ENCODE measurements around the gene KLC3.

KLC3 gene

DNA sequence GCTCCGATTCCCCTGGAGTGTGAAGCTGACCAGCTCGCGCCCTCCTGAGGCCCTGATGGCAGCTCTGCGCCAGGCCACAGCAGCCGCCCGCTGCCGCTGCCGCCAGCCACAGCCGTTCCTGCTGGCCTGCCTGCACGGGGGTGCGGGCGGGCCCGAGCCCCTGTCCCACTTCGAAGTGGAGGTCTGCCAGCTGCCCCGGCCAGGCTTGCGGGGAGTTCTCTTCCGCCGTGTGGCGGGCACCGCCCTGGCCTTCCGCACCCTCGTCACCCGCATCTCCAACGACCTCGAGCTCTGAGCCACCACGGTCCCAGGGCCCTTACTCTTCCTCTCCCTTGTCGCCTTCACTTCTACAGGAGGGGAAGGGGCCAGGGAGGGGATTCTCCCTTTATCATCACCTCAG, 38.1 kb upstream of the KLC3 start:
- no peak overlapping the region for H3K27ac ChIP-seq
- TF ChIP-seq, protein P1, sequence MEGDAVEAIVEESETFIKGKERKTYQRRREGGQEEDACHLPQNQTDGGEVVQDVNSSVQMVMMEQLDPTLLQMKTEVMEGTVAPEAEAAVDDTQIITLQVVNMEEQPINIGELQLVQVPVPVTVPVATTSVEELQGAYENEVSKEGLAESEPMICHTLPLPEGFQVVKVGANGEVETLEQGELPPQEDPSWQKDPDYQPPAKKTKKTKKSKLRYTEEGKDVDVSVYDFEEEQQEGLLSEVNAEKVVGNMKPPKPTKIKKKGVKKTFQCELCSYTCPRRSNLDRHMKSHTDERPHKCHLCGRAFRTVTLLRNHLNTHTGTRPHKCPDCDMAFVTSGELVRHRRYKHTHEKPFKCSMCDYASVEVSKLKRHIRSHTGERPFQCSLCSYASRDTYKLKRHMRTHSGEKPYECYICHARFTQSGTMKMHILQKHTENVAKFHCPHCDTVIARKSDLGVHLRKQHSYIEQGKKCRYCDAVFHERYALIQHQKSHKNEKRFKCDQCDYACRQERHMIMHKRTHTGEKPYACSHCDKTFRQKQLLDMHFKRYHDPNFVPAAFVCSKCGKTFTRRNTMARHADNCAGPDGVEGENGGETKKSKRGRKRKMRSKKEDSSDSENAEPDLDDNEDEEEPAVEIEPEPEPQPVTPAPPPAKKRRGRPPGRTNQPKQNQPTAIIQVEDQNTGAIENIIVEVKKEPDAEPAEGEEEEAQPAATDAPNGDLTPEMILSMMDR (conservative IDR thresholded peaks at IDR 0.05; ENCODE audit: low read depth, low read length) = no peak
- no peak overlapping the region for H2AFZ ChIP-seq (ENCODE audit: low read depth)
- H3K36me3 ChIP-seq (ENCODE audit: insufficient read depth) = no peaks in the 10 kb centered on the region
- no peak overlapping the region for H3K4me3 ChIP-seq (IDR thresholded peaks at IDR 0.05; ENCODE audit: insufficient read depth, low read depth, low read length)
- no peak overlapping the region for H3K4me2 ChIP-seq
- H4K20me1 ChIP-seq (ENCODE audit: insufficient read depth) = no peaks in the 10 kb centered on the region
- no peaks in the 10 kb centered on the region for H3K4me1 ChIP-seq (ENCODE audit: low read depth, poor library complexity, severe bottlenecking)
- no peak overlapping the region for H3K9ac ChIP-seq
- peaks cover 2% of the 10 kb centered on the region; the same call in 1 of the 2 replicates for H3K27me3 ChIP-seq (ENCODE audit: insufficient read depth, low read depth)
- H3K79me2 ChIP-seq (ENCODE audit: insufficient read depth, low read depth) = no peaks in the 10 kb centered on the region

GRCh38 chr19:45303269-45304060, 37.1 kb upstream of the KLC3 start:
- Histone ChIP-seq H3K4me2 (no peak overlapping the region), H3K36me3 (ENCODE audit: insufficient read depth) (no peaks in the 10 kb centered on the region), H3K79me2 (ENCODE audit: insufficient read depth, low read depth) (no peaks in the 10 kb centered on the region), H2AFZ (ENCODE audit: low read depth) (no peak overlapping the region), H4K20me1 (ENCODE audit: insufficient read depth) (no peaks in the 10 kb centered on the region), H3K27ac (no peak overlapping the region), H3K27me3 (ENCODE audit: insufficient read depth, low read depth) (peaks cover 2% of the 10 kb centered on the region; the same call in 1 of the 2 replicates), H3K9ac (no peak overlapping the region), H3K4me1 (ENCODE audit: low read depth, poor library complexity, severe bottlenecking) (no peaks in the 10 kb centered on the region), H3K4me3 (IDR thresholded peaks at IDR 0.05; ENCODE audit: insufficient read depth, low read depth, low read length) (no peak overlapping the region)
- TF ChIP-seq, protein P1 (conservative IDR thresholded peaks at IDR 0.05; ENCODE audit: low read depth, low read length) = no peak

DNA sequence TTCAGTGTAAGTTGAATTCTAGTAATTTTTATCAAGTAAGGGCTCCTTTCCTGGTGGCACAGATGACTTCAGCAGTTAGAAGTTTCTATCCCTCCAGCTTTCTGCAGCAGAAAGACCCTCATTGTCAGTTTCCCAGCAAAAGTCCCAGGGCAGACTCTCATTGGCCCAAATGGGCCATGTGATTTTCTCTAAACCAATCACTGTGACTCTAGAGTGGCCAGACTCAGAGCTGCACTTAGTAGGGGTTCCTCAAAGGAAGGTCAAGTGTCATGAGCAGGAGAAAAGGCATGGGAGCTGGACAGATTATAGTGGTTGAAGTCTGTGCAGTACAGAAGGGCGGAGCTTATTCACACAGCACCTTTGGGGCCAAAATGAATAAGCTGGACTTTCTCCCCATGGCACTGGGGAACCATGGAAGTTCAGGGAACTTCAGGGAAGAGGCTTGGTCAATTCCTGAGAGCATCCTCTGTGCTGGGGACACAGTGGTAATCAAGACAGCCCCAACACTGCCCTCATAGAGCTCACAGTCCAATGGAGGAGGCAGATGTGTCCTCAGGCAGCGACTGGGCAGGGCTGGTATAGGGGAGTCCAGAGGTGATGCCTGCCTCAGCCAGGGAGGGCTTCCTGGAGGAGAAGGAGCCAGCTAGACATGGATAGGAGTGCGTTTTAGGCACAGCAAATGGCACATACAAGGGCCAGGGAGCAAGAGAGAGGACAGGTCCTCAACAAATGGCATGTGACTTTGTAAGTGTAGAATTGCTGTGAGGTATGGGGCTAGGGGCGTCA, 36.2 kb upstream of the KLC3 start:
- H4K20me1 ChIP-seq (ENCODE audit: insufficient read depth) = no peaks in the 10 kb centered on the region
- no peak overlapping the region for H3K4me3 ChIP-seq (IDR thresholded peaks at IDR 0.05; ENCODE audit: insufficient read depth, low read depth, low read length)
- TF ChIP-seq, protein P1 (conservative IDR thresholded peaks at IDR 0.05; ENCODE audit: low read depth, low read length) = no peak
- no peak overlapping the region for H2AFZ ChIP-seq (ENCODE audit: low read depth)
- H3K9ac ChIP-seq = no peak overlapping the region
- no peaks in the 10 kb centered on the region for H3K4me1 ChIP-seq (ENCODE audit: low read depth, poor library complexity, severe bottlenecking)
- no peak overlapping the region for H3K27ac ChIP-seq
- H3K36me3 ChIP-seq (ENCODE audit: insufficient read depth) = no peaks in the 10 kb centered on the region
- H3K4me2 ChIP-seq = no peak overlapping the region
- no peaks in the 10 kb centered on the region for H3K79me2 ChIP-seq (ENCODE audit: insufficient read depth, low read depth)
- peaks cover 2% of the 10 kb centered on the region; the same call in 1 of the 2 replicates for H3K27me3 ChIP-seq (ENCODE audit: insufficient read depth, low read depth)

DNA sequence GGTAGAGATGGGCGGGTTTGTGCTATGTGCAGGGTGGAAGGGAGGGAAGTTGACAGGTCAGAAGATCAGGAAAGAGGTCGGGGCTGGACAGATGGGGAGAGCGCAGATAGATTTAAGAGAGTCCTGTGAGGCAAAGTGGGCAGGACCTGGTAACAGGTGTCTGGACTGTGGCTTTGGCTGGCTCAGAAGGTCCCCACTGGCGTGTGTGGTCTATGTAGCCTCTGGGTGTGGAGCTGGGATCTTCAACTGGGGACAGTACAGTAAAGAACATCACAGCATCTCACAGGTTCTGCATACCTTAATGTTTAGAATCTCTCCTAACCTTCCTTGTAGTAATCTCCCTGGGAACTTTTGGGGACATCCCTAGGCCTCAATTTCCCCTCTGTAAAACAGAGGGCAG, 35.5 kb upstream of the KLC3 start:
- Histone ChIP-seq H3K4me2 (no peak overlapping the region), H2AFZ (ENCODE audit: low read depth) (no peak overlapping the region)

More for the DNA sequence above, 35.5 kb upstream of the KLC3 start:
- H3K79me2 ChIP-seq (ENCODE audit: insufficient read depth, low read depth) = no peaks in the 10 kb centered on the region
- H3K9ac ChIP-seq = no peak overlapping the region
- H3K4me3 ChIP-seq (IDR thresholded peaks at IDR 0.05; ENCODE audit: insufficient read depth, low read depth, low read length) = no peak overlapping the region
- peaks cover 2% of the 10 kb centered on the region; the same call in 1 of the 2 replicates for H3K27me3 ChIP-seq (ENCODE audit: insufficient read depth, low read depth)
- TF ChIP-seq, protein P1 (conservative IDR thresholded peaks at IDR 0.05; ENCODE audit: low read depth, low read length) = no peak
- no peaks in the 10 kb centered on the region for H3K36me3 ChIP-seq (ENCODE audit: insufficient read depth)
- no peak overlapping the region for H3K27ac ChIP-seq
- H3K4me1 ChIP-seq (ENCODE audit: low read depth, poor library complexity, severe bottlenecking) = no peaks in the 10 kb centered on the region
- no peaks in the 10 kb centered on the region for H4K20me1 ChIP-seq (ENCODE audit: insufficient read depth)
